Measurements from ENCODE around the gene PPP1R12A. TPM values are rescaled to one million over a fixed set of nuclear protein-coding genes. Genes with fewer than 3 reads are reported as not detected.

PPP1R12A gene
- polyA plus RNA-seq, 3 donors: 26.2 to 57.2 (median 33.1) TPM

GRCh38 chr12:79877246-79877645, 57.7 kb downstream of the PPP1R12A start:
- Histone ChIP-seq H2AFZ (ENCODE audit: insufficient read depth, low read depth, low read length, poor library complexity, severe bottlenecking) (no peak overlapping the region), H4K20me1 (ENCODE audit: insufficient read depth, low read length) (peaks cover 100% of the 10 kb centered on the region), H3K27me3 (ENCODE audit: control insufficient read depth in 2 of 2, insufficient read depth in 2 of 2, low read length in 2 of 2) (no peaks in the 10 kb centered on the region), H3K79me2 (ENCODE audit: insufficient read depth, low read length) (peaks cover 100% of the 10 kb centered on the region), H3K4me2 (replicated peaks; ENCODE audit: extremely low read depth, low read length, poor library complexity, severe bottlenecking) (no peak overlapping the region), H3K27ac (ENCODE audit: low read depth in 1 of 2, low read length in 2 of 2) (peak overlapping the region in 1 of 2 donors; percentile 32), H3K4me3 (replicated peaks in 1 of 3; ENCODE audit: low read depth in 2 of 3, low read length in 3 of 3) (no peak overlapping the region), H3K9ac (ENCODE audit: insufficient read depth, low read length, poor library complexity, severe bottlenecking) (no peak overlapping the region), H3K9me3 (replicated peaks in 1 of 2; ENCODE audit: control insufficient read depth in 1 of 2, insufficient read depth in 1 of 2, low read length in 2 of 2) (no peaks in the 10 kb centered on the region), H3K36me3 (replicated peaks in 1 of 2; ENCODE audit: control insufficient read depth in 1 of 2, insufficient read depth in 2 of 2, low read length in 2 of 2) (no peaks in the 10 kb centered on the region), H3K4me1 (ENCODE audit: control insufficient read depth in 1 of 2, insufficient read depth in 2 of 2, low read length in 2 of 2) (peaks cover 13 to 14% of the 10 kb centered on the region in 2 donors)
- TF ChIP-seq CTCF (IDR thresholded peaks at IDR 0.05): no peak
- intact Hi-C loops (cut with micrococcal nuclease): no loop called here
- peak overlapping the region in 2 of 7 donors; percentile 2 to 66 for H3K27ac Mint-ChIP-seq
- DNase-seq: no peak
- peaks cover 40% of the 10 kb centered on the region for H3K4me1 Mint-ChIP-seq
- no peak overlapping the region for H3K4me3 Mint-ChIP-seq
- H3K27me3 Mint-ChIP-seq (ENCODE audit: low read depth in 3 of 3): no peaks in the 10 kb centered on the region
- peaks cover 4 to 8% of the 10 kb centered on the region in 2 donors for H3K36me3 Mint-ChIP-seq
- H3K9me3 Mint-ChIP-seq: no peaks in the 10 kb centered on the region
- 90% methylated on average over 4 of the region's 8 CpGs for WGBS (ENCODE audit: insufficient coverage)

GRCh38 chr12:79874665-79875064, 60.2 kb downstream of the PPP1R12A start:
- Mint-ChIP-seq H3K36me3 (peaks cover 9 to 12% of the 10 kb centered on the region in 2 donors), H3K4me3 (no peak overlapping the region)

More at GRCh38 chr12:79874665-79875064, 60.2 kb downstream of the PPP1R12A start:
- TF ChIP-seq CTCF (IDR thresholded peaks at IDR 0.05): no peak
- peaks cover 0 to 13% of the 10 kb centered on the region in 2 donors for H3K36me3 ChIP-seq (replicated peaks in 1 of 2; ENCODE audit: control insufficient read depth in 1 of 2, insufficient read depth in 2 of 2, low read length in 2 of 2)
- H2AFZ ChIP-seq (ENCODE audit: insufficient read depth, low read depth, low read length, poor library complexity, severe bottlenecking): no peak overlapping the region
- Mint-ChIP-seq H3K27me3 (ENCODE audit: low read depth in 3 of 3) (no peaks in the 10 kb centered on the region), H3K9me3 (no peaks in the 10 kb centered on the region), H3K4me1 (peaks cover 45% of the 10 kb centered on the region), H3K27ac (peak overlapping the region in 2 of 7 donors; percentile 21 to 73)
- H3K79me2 ChIP-seq (ENCODE audit: insufficient read depth, low read length): peaks cover 94% of the 10 kb centered on the region
- no peaks in the 10 kb centered on the region for H3K9me3 ChIP-seq (replicated peaks in 1 of 2; ENCODE audit: control insufficient read depth in 1 of 2, insufficient read depth in 1 of 2, low read length in 2 of 2)
- H3K27me3 ChIP-seq (ENCODE audit: control insufficient read depth in 2 of 2, insufficient read depth in 2 of 2, low read length in 2 of 2): no peaks in the 10 kb centered on the region
- no peak overlapping the region for H3K4me2 ChIP-seq (replicated peaks; ENCODE audit: extremely low read depth, low read length, poor library complexity, severe bottlenecking)
- H3K9ac ChIP-seq (ENCODE audit: insufficient read depth, low read length, poor library complexity, severe bottlenecking): no peak overlapping the region
- peaks cover 27 to 32% of the 10 kb centered on the region in 2 donors for H3K4me1 ChIP-seq (ENCODE audit: control insufficient read depth in 1 of 2, insufficient read depth in 2 of 2, low read length in 2 of 2)
- intact Hi-C loops (cut with micrococcal nuclease): no loop called here
- no peak overlapping the region for H3K27ac ChIP-seq (ENCODE audit: low read depth in 1 of 2, low read length in 2 of 2)
- no peak overlapping the region for H3K4me3 ChIP-seq (replicated peaks in 1 of 3; ENCODE audit: low read depth in 2 of 3, low read length in 3 of 3)
- DNase-seq: no peak
- H4K20me1 ChIP-seq (ENCODE audit: insufficient read depth, low read length): peaks cover 95% of the 10 kb centered on the region

Data from CD14-positive monocyte (primary cell).